Measurements from ENCODE around the gene ZNF333. TPM values are rescaled to one million over a fixed set of nuclear protein-coding genes. Genes with fewer than 3 reads are reported as not detected.

The ZNF333 gene
- polyA plus RNA-seq, 1 donor from 2014 or later, result 67.6 TPM

GRCh38 chr19:14659874-14660489 is 29.9 kb upstream of the ZNF333 start:
- Histone ChIP-seq H3F3A (ENCODE audit: insufficient read depth, low read length, poor library complexity, severe bottlenecking) (no peaks in the 10 kb centered on the region), H3K9me3 (ENCODE audit: low read length) (no peaks in the 10 kb centered on the region), H3K27me3 (ENCODE audit: insufficient read depth, low read depth, low read length) (no peaks in the 10 kb centered on the region), H2AFZ (ENCODE audit: low read depth, low read length) (no peak overlapping the region), H3K9me2 (ENCODE audit: insufficient read depth, low read length) (no peaks in the 10 kb centered on the region), H3K27ac (ENCODE audit: low read length) (no peak overlapping the region), H3K9ac (ENCODE audit: low read length) (no peak overlapping the region), H3K36me3 (ENCODE audit: insufficient read depth, low read length) (no peaks in the 10 kb centered on the region), H3K4me3 (ENCODE audit: low read length) (no peak overlapping the region), H3K79me2 (replicated peaks; ENCODE audit: insufficient read depth, low read length) (no peaks in the 10 kb centered on the region), H4K20me1 (ENCODE audit: insufficient read depth) (no peaks in the 10 kb centered on the region), H3K4me2 (ENCODE audit: low read length) (no peak overlapping the region)
- TF ChIP-seq MXI1 (conservative IDR thresholded peaks at IDR 0.05; ENCODE audit: poor library complexity, severe bottlenecking) (no peak), RAD21 (conservative IDR thresholded peaks at IDR 0.05) (no peak), POLR2AphosphoS5 (IDR thresholded peaks at IDR 0.05) (no peak), EP300 (conservative IDR thresholded peaks at IDR 0.05; ENCODE audit: poor library complexity, severe bottlenecking) (no peak), CTCF (IDR thresholded peaks at IDR 0.05; ENCODE audit: poor library complexity, severe bottlenecking) (no peak), EZH2 (IDR thresholded peaks at IDR 0.05; ENCODE audit: borderline replicate concordance, insufficient read depth, low read length, poor library complexity, severe bottlenecking) (no peak), TAF1 (IDR thresholded peaks at IDR 0.05; ENCODE audit: low read depth) (no peak), SMC3 (conservative IDR thresholded peaks at IDR 0.05; ENCODE audit: poor library complexity) (no peak)
- TF ChIP-seq, protein P1, sequence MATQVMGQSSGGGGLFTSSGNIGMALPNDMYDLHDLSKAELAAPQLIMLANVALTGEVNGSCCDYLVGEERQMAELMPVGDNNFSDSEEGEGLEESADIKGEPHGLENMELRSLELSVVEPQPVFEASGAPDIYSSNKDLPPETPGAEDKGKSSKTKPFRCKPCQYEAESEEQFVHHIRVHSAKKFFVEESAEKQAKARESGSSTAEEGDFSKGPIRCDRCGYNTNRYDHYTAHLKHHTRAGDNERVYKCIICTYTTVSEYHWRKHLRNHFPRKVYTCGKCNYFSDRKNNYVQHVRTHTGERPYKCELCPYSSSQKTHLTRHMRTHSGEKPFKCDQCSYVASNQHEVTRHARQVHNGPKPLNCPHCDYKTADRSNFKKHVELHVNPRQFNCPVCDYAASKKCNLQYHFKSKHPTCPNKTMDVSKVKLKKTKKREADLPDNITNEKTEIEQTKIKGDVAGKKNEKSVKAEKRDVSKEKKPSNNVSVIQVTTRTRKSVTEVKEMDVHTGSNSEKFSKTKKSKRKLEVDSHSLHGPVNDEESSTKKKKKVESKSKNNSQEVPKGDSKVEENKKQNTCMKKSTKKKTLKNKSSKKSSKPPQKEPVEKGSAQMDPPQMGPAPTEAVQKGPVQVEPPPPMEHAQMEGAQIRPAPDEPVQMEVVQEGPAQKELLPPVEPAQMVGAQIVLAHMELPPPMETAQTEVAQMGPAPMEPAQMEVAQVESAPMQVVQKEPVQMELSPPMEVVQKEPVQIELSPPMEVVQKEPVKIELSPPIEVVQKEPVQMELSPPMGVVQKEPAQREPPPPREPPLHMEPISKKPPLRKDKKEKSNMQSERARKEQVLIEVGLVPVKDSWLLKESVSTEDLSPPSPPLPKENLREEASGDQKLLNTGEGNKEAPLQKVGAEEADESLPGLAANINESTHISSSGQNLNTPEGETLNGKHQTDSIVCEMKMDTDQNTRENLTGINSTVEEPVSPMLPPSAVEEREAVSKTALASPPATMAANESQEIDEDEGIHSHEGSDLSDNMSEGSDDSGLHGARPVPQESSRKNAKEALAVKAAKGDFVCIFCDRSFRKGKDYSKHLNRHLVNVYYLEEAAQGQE (IDR thresholded peaks at IDR 0.05; ENCODE audit: borderline replicate concordance), result no peak

DNA sequence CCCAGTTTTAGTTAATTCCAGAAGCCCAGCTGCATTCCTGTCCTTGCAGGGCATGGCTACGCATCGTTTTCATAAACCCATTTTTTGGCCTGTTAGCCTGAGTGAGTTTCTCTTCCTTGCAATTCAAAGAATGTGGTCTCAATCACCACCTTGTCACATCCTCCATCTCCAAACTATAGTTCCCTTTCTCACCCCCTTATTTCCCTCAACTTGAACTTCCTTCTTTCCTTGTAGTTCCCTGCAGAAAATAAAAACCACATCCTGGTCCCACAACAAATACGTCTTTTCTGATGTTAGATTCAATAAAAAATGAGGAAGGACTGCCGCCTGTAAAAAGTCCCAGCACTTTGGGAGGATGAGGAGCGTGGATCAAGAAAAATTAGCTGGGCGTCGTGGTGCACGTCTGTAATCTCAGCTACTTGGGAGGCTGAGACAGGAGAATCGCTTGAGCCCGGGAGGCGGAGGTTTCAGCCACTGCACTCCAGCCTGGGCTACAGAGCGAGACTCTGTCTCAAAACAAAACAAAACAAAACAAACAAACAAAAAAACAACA is 28.4 kb upstream of the ZNF333 start:
- no peaks in the 10 kb centered on the region for H3F3A ChIP-seq (ENCODE audit: insufficient read depth, low read length, poor library complexity, severe bottlenecking)
- no peak overlapping the region for H2AFZ ChIP-seq (ENCODE audit: low read depth, low read length)
- H3K27ac ChIP-seq (ENCODE audit: low read length), result no peak overlapping the region
- no peak overlapping the region for H3K4me2 ChIP-seq (ENCODE audit: low read length)
- no peaks in the 10 kb centered on the region for H3K79me2 ChIP-seq (replicated peaks; ENCODE audit: insufficient read depth, low read length)
- no peak overlapping the region for H3K9ac ChIP-seq (ENCODE audit: low read length)
- H3K4me3 ChIP-seq (ENCODE audit: low read length), result no peak overlapping the region
- no peaks in the 10 kb centered on the region for H3K27me3 ChIP-seq (ENCODE audit: insufficient read depth, low read depth, low read length)
- no peaks in the 10 kb centered on the region for H3K36me3 ChIP-seq (ENCODE audit: insufficient read depth, low read length)
- no peak for TF ChIP-seq RAD21 (conservative IDR thresholded peaks at IDR 0.05)
- TF ChIP-seq EZH2 (IDR thresholded peaks at IDR 0.05; ENCODE audit: borderline replicate concordance, insufficient read depth, low read length, poor library complexity, severe bottlenecking), result no peak
- TF ChIP-seq, protein P1 (IDR thresholded peaks at IDR 0.05; ENCODE audit: borderline replicate concordance), result no peak
- no peak for TF ChIP-seq SMC3 (conservative IDR thresholded peaks at IDR 0.05; ENCODE audit: poor library complexity)
- TF ChIP-seq POLR2AphosphoS5 (IDR thresholded peaks at IDR 0.05), result no peak
- no peak for TF ChIP-seq EP300 (conservative IDR thresholded peaks at IDR 0.05; ENCODE audit: poor library complexity, severe bottlenecking)
- TF ChIP-seq CTCF (IDR thresholded peaks at IDR 0.05; ENCODE audit: poor library complexity, severe bottlenecking), result no peak
- no peak for TF ChIP-seq TAF1 (IDR thresholded peaks at IDR 0.05; ENCODE audit: low read depth)
- TF ChIP-seq MXI1 (conservative IDR thresholded peaks at IDR 0.05; ENCODE audit: poor library complexity, severe bottlenecking), result no peak
- no peaks in the 10 kb centered on the region for H4K20me1 ChIP-seq (ENCODE audit: insufficient read depth)
- H3K9me3 ChIP-seq (ENCODE audit: low read length), result no peaks in the 10 kb centered on the region
- no peaks in the 10 kb centered on the region for H3K9me2 ChIP-seq (ENCODE audit: insufficient read depth, low read length)

Measured in neural cell (in vitro differentiated cells).